H1 (cell line): ENCODE measurements around the gene ZNF608. TPM values are rescaled to one million over a fixed set of nuclear protein-coding genes. Genes with fewer than 3 reads are reported as not detected.

ENCODE experiments used
- CTCF ChIA-PET: fragments of 300-600 bp; sonication (Branson Sonifier 250); formaldehyde crosslinking; loops from one replicate; lab custom pipeline; 2021; ENCODE audit not compliant: partially characterized antibody; lab: Charles Lee
- POLR2A ChIA-PET: fragments of 300-600 bp; sonication (Branson Sonifier 250); formaldehyde crosslinking; loops from one replicate; lab custom pipeline; 2021; ENCODE audit warnings: inconsistent platforms; ENCODE audit not compliant: partially characterized antibody; lab: Charles Lee
- DNase-seq, 2 experiments: peaks; one replicate each; pipeline versions ENCODE4 v3.0.0 to v3.0.0-alpha.2; 2010 to 2022; ENCODE audit warnings: low spot score in 2 of 2, low read depth in 1 of 2, mixed read lengths in 1 of 2
- FAIRE-seq: peaks from 2 replicates; lab custom pipeline; 2011; peaks lifted over from hg19 to GRCh38; lab: Jason Lieb, UNC
- H2AFZ ChIP-seq: 2 replicates; pipeline ENCODE4 v1.8.1; 2012; ENCODE audit warnings: low read length, inconsistent platforms
- H2AK5ac ChIP-seq: 2 replicates; pipeline ENCODE4 v1.6.1; 2013; ENCODE audit warnings: low read depth, low read length
- H2BK120ac ChIP-seq: replicated peaks from 2 replicates; pipeline ENCODE3; 2013; ENCODE audit warnings: low read depth, low read length, inconsistent platforms
- H2BK12ac ChIP-seq: 2 replicates; pipeline ENCODE4 v1.6.1; 2013; ENCODE audit warnings: low read depth, low read length
- H2BK15ac ChIP-seq: 2 replicates; pipeline ENCODE4 v1.6.1; 2013; ENCODE audit warnings: low read length
- H2BK20ac ChIP-seq: 2 replicates; pipeline ENCODE4 v1.6.1; 2013; ENCODE audit warnings: low read length
- H2BK5ac ChIP-seq: 2 replicates; pipeline ENCODE4 v1.6.1; 2013; ENCODE audit warnings: low read depth, low read length
- H3K14ac ChIP-seq: 2 replicates; pipeline ENCODE4 v1.6.1; 2013; ENCODE audit warnings: inconsistent platforms; ENCODE audit not compliant: insufficient read length
- H3K18ac ChIP-seq: 2 replicates; pipeline ENCODE4 v1.6.1; 2013; ENCODE audit warnings: low read length; ENCODE audit errors: extremely low read depth
- H3K23ac ChIP-seq: 2 replicates; pipeline ENCODE4 v1.6.1; 2013; ENCODE audit warnings: inconsistent platforms; ENCODE audit not compliant: insufficient read length
- H3K23me2 ChIP-seq: 2 replicates; pipeline ENCODE4 v1.6.1; 2013; ENCODE audit warnings: low read depth, low read length
- H3K27ac ChIP-seq: 2 replicates; pipeline ENCODE4 v1.6.1; 2011; ENCODE audit warnings: low read depth, low read length, inconsistent platforms
- H3K27me3 ChIP-seq, 4 experiments: replicated peaks in 1 of 4; 1 replicate in 1 of 4; 2 replicates in 3 of 4; pipeline versions ENCODE4 v1.6.1 to v1.8.1; 2011 to 2013; ENCODE audit warnings: low read length in 3 of 4, mild to moderate bottlenecking in 3 of 4, inconsistent platforms in 2 of 4, mixed read lengths in 2 of 4, moderate library complexity in 1 of 4; ENCODE audit not compliant: control insufficient read depth in 3 of 4, insufficient read depth in 3 of 4; ENCODE audit errors: extremely low read depth in 1 of 4
- H3K36me3 ChIP-seq, 4 experiments: 2 replicates each; pipeline versions ENCODE4 v1.6.1 to v1.8.1; 2011 to 2013; ENCODE audit warnings: mild to moderate bottlenecking in 4 of 4, low read length in 3 of 4, moderate library complexity in 2 of 4, control low read depth in 1 of 4, inconsistent platforms in 1 of 4; ENCODE audit not compliant: insufficient read depth in 4 of 4, control insufficient read depth in 2 of 4
- H3K4ac ChIP-seq: replicated peaks from 2 replicates; pipeline ENCODE3; 2013; ENCODE audit warnings: low read length, low read depth, mixed read lengths, inconsistent platforms; ENCODE audit not compliant: insufficient read length
- H3K4me1 ChIP-seq, 4 experiments: replicated peaks in 1 of 4; 1 replicate in 1 of 4; 2 replicates in 3 of 4; pipeline versions ENCODE4 v1.6.1 to v1.8.1; 2011 to 2013; ENCODE audit warnings: low read length in 3 of 4, inconsistent platforms in 2 of 4, mixed read lengths in 1 of 4; ENCODE audit not compliant: insufficient read depth in 4 of 4, control insufficient read depth in 3 of 4
- H3K4me2 ChIP-seq, 2 experiments: 2 replicates each; pipeline versions ENCODE4 v1.6.1 to v1.8.1; 2011 to 2013; ENCODE audit warnings: low read depth in 2 of 2, low read length in 2 of 2, control low read depth in 1 of 2, inconsistent platforms in 1 of 2, mild to moderate bottlenecking in 1 of 2; ENCODE audit not compliant: insufficient read depth in 1 of 2
- H3K4me3 ChIP-seq, 4 experiments: fragments of 200-600, 300-600 bp in 1 of 4; sonication (generic), shearing (Covaris generic), sonication (Bioruptor Twin) in 1 of 4; 2 replicates each; pipeline versions ENCODE4 v1.5.1 to v1.8.1; 2011 to 2016; ENCODE audit warnings: low read length in 4 of 4, low read depth in 3 of 4, control low read depth in 2 of 4, inconsistent platforms in 2 of 4, mild to moderate bottlenecking in 2 of 4, mixed read lengths in 1 of 4, moderate library complexity in 1 of 4; ENCODE audit not compliant: insufficient read depth in 2 of 4; ENCODE audit errors: extremely low read depth in 1 of 4
- H3K56ac ChIP-seq: replicated peaks from 2 replicates; pipeline ENCODE3; 2013; ENCODE audit warnings: low read depth, mild to moderate bottlenecking, mixed read lengths, low read length, inconsistent platforms; ENCODE audit not compliant: insufficient read length
- H3K79me1 ChIP-seq: 2 replicates; pipeline ENCODE4 v1.6.1; 2013; ENCODE audit warnings: low read depth, low read length, control low read depth
- H3K79me2 ChIP-seq, 2 experiments: 2 replicates each; pipeline versions ENCODE4 v1.6.1 to v1.8.1; 2012 to 2013; ENCODE audit warnings: low read length in 2 of 2, mild to moderate bottlenecking in 2 of 2, inconsistent platforms in 1 of 2; ENCODE audit not compliant: insufficient read depth in 2 of 2, control insufficient read depth in 1 of 2
- H3K9ac ChIP-seq, 4 experiments: replicated peaks in 1 of 4; 1 replicate in 1 of 4; 2 replicates in 3 of 4; pipeline versions ENCODE4 v1.6.1 to v1.8.1; 2011 to 2013; ENCODE audit warnings: low read depth in 3 of 4, low read length in 3 of 4, control low read depth in 2 of 4, mild to moderate bottlenecking in 2 of 4, moderate library complexity in 2 of 4, inconsistent platforms in 1 of 4; ENCODE audit errors: extremely low read depth in 1 of 4
- H3K9me3 ChIP-seq, 2 experiments: 2 replicates each; pipeline versions ENCODE4 v1.6.1 to v1.8.1; 2012 to 2013; ENCODE audit warnings: mild to moderate bottlenecking in 2 of 2, moderate library complexity in 2 of 2, control low read depth in 1 of 2, inconsistent platforms in 1 of 2, low read depth in 1 of 2, low read length in 1 of 2, mixed read lengths in 1 of 2; ENCODE audit not compliant: insufficient read depth in 2 of 2
- H4K20me1 ChIP-seq, 2 experiments: replicated peaks in 1 of 2; 2 replicates each; pipeline versions ENCODE3 to v1.8.1; 2011 to 2013; ENCODE audit warnings: inconsistent platforms in 2 of 2, low read length in 2 of 2, mild to moderate bottlenecking in 1 of 2; ENCODE audit not compliant: insufficient read depth in 2 of 2, control insufficient read depth in 1 of 2
- H4K5ac ChIP-seq: 2 replicates; pipeline ENCODE4 v1.6.1; 2013; ENCODE audit warnings: low read length, low read depth, mixed read lengths, inconsistent platforms; ENCODE audit not compliant: insufficient read length
- H4K8ac ChIP-seq: 2 replicates; pipeline ENCODE4 v1.8.0; 2013; ENCODE audit warnings: mild to moderate bottlenecking, moderate library complexity, low read length, inconsistent platforms; ENCODE audit not compliant: insufficient read depth; ENCODE audit errors: extremely low read depth
- H4K91ac ChIP-seq: replicated peaks from 2 replicates; pipeline ENCODE3; 2013; ENCODE audit warnings: low read length, mixed read lengths, inconsistent platforms; ENCODE audit not compliant: insufficient read length
- EGR1 ChIP-seq: IDR thresholded peaks from 2 replicates; pipeline ENCODE4 v1.6.1; 2011; ENCODE audit warnings: low read depth, low read length, borderline replicate concordance
- GABPA ChIP-seq: IDR thresholded peaks from 2 replicates; pipeline ENCODE4 v1.6.1; 2011; ENCODE audit warnings: mild to moderate bottlenecking, low read length, moderate library complexity, borderline replicate concordance; ENCODE audit not compliant: insufficient read depth
- HDAC6 ChIP-seq: IDR thresholded peaks from one replicate; pipeline ENCODE4 v1.7.1; 2012; ENCODE audit warnings: low read depth, mild to moderate bottlenecking, inconsistent platforms, low read length, moderate library complexity
- JUN ChIP-seq: IDR thresholded peaks from 2 replicates; pipeline ENCODE4 v1.6.1; 2011; ENCODE audit warnings: low read depth, mild to moderate bottlenecking, improper control_type of control experiment, low read length
- KDM1A ChIP-seq: fragments of 200-600, 300-600 bp; sonication (generic); IDR thresholded peaks from 2 replicates; pipeline ENCODE4 v1.7.1; 2016; ENCODE audit warnings: mild to moderate bottlenecking, low read length, borderline replicate concordance
- NANOG ChIP-seq: IDR thresholded peaks from 2 replicates; pipeline ENCODE4 v1.6.1; 2011; ENCODE audit warnings: low read length, low read depth, mild to moderate bottlenecking, inconsistent platforms; ENCODE audit not compliant: insufficient read depth, poor library complexity, severe bottlenecking
- PHF8 ChIP-seq: fragments of 200-600 bp; sonication (generic); conservative IDR thresholded peaks from 2 replicates; pipeline ENCODE4 v1.7.1; 2012; ENCODE audit warnings: low read depth, mild to moderate bottlenecking, inconsistent platforms, low read length, moderate library complexity
- POLR2A ChIP-seq, 2 experiments: IDR thresholded peaks; 1 replicate in 1 of 2; 2 replicates in 1 of 2; pipeline ENCODE4 v1.6.1; 2011; ENCODE audit warnings: low read depth in 2 of 2, low read length in 2 of 2, mild to moderate bottlenecking in 2 of 2; ENCODE audit errors: control extremely low read depth in 1 of 2
- POU5F1 ChIP-seq: IDR thresholded peaks from 2 replicates; pipeline ENCODE4 v1.6.1; 2011; ENCODE audit warnings: low read depth, mild to moderate bottlenecking, low read length, moderate library complexity
- RAD21 ChIP-seq, 2 experiments: IDR thresholded peaks in 1 of 2; conservative IDR thresholded peaks in 1 of 2; 2 replicates each; pipeline ENCODE4 v1.6.1; 2011; ENCODE audit warnings: low read depth in 2 of 2, low read length in 2 of 2, improper control_type of control experiment in 1 of 2, inconsistent platforms in 1 of 2, mild to moderate bottlenecking in 1 of 2, moderate library complexity in 1 of 2
- SAP30 ChIP-seq: fragments of 300-600 bp; sonication (generic); IDR thresholded peaks from 2 replicates; pipeline ENCODE4 v1.7.1; 2012; ENCODE audit warnings: low read length, moderate library complexity, mild to moderate bottlenecking, inconsistent platforms; ENCODE audit not compliant: insufficient read depth, insufficient replicate concordance
- SP4 ChIP-seq: IDR thresholded peaks from 2 replicates; pipeline ENCODE4 v1.6.1; 2012; ENCODE audit warnings: low read length, inconsistent platforms
- WGBS, 2 experiments: shearing (Covaris generic) in 1 of 2; methylation state at CpG; one replicate each; pipeline versions ENCODE4 v1.1.6 to v1.1.7; 2013 to 2015; ENCODE audit warnings: low lambda C conversion rate in 2 of 2, mixed read lengths in 2 of 2, inconsistent platforms in 1 of 2, low coverage in 1 of 2, missing lambda C conversion rate in 1 of 2; ENCODE audit not compliant: insufficient replicate concordance in 2 of 2, insufficient coverage in 1 of 2, insufficient read length in 1 of 2; ENCODE audit errors: extremely low coverage in 1 of 2, missing lambda C conversion rate in 1 of 2; 5-methylcytosine and 5-hydroxymethylcytosine counted together
- polyA plus RNA-seq, 7 experiments: library from polyadenylated mRNA; depleted of rRNA in 3 of 7; stranded (reverse) in 5 of 7; unstranded in 2 of 7; fragments of >200 nt in 5 of 7; fragments of 200-250 nt in 2 of 7; gene quantifications; 1 replicate in 5 of 7; 2 replicates in 1 of 7; 4 replicates in 1 of 7; pipeline versions ENCODE4 v1.2.1 to v1.2.3, GENCODE V29; 2011 to 2013; ENCODE audit warnings: missing spikeins in 2 of 7, mixed read lengths in 2 of 7
- total RNA-seq: library from RNA; stranded (reverse); fragmentation: NEBNext Ultra II Directional; extraction: Animal tissue kit (Norgen Biotek cat#: 25700); gene quantifications from 2 replicates; pipeline ENCODE4 v1.2.1, GENCODE V29; 2021
- TF ChIP-seq, protein P1 (sequence below): IDR thresholded peaks from 2 replicates; pipeline ENCODE4 v1.6.1; 2011; ENCODE audit warnings: low read depth, mild to moderate bottlenecking, low read length; ENCODE audit not compliant: insufficient read depth

Gene ZNF608
- total and polyA plus RNA-seq, 2 of the 8 experiments (the other 6 are each of a cell fraction or from before 2014, with no cell fraction given): 17.2 to 40.8 TPM

DNA sequence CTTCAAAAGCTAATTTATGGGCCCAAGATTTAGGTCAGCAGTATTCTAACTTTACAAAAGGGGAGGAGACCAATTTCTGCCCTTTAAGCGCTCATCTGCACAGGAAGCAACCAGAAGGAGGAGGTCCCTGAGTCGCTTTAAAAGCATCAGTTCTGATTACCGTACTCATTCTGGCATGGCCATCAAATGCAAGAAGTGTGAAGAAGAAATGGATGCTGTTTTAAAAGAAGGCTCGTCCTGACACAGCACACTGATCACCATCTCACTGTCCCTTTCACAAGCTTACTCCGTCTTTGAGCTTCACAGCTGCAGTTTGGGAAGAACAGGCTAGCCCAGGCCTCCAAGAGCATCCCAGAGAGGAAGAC, 17.5 kb downstream of the ZNF608 start:
- Histone ChIP-seq H3K4me1 (peaks cover 0 to 10% (median 5%) of the 10 kb centered on the region in 4 experiments; a peak in 6 of 7 replicates), H4K5ac (no peak overlapping the region), H3K14ac (no peak overlapping the region), H3K18ac (no peak overlapping the region), H3K36me3 (no peaks in the 10 kb centered on the region), H3K4me3 (no peak overlapping the region), H2AFZ (no peak overlapping the region), H2AK5ac (no peak overlapping the region), H4K8ac (no peak overlapping the region), H3K27me3 (no peaks in the 10 kb centered on the region), H2BK5ac (no peak overlapping the region), H2BK12ac (peak overlapping the region; percentile 5; the same call in 1 of the 2 replicates), H2BK15ac (peak overlapping the region; percentile 24; the same call in 1 of the 2 replicates), H3K9ac (no peak overlapping the region), H3K23me2 (no peaks in the 10 kb centered on the region), H3K23ac (no peak overlapping the region), H3K79me2 (peaks cover 22 to 100% of the 10 kb centered on the region in 2 experiments), H3K27ac (no peak overlapping the region), H4K20me1 (peaks cover 2 to 4% of the 10 kb centered on the region in 2 experiments), H3K79me1 (peaks cover 4% of the 10 kb centered on the region; the same call in 1 of the 2 replicates), H3K56ac (no peak overlapping the region), H2BK20ac (no peak overlapping the region), H4K91ac (no peak overlapping the region), H2BK120ac (no peak overlapping the region), H3K9me3 (no peaks in the 10 kb centered on the region), H3K4me2 (no peak overlapping the region), H3K4ac (no peak overlapping the region)
- CTCF ChIA-PET: interaction anchor here (0.8 to 1.5 kb wide), 2 partner anchors 10 to 1058 kb away, joined by 3 read pairs; no protein-coding TSS in a partner anchor
- DNase-seq (no peak), FAIRE-seq (no peak)
- WGBS, 2 experiments: 87% methylated on average over 5 of the region's 5 CpGs; no CpG with 5 or more reads in 1 of the 2 experiments
- POLR2A ChIA-PET: interaction anchor here (1.3 kb wide), 1 partner anchor 22 kb away, joined by 4 read pairs; no protein-coding TSS in a partner anchor
- TF ChIP-seq POLR2A (IDR thresholded peaks at IDR 0.05; ENCODE audit: control extremely low read depth in 1 of 2, low read depth in 2 of 2, low read length in 2 of 2) (no peak), HDAC6 (no peak), KDM1A (no peak), JUN (no peak), GABPA (no peak), RAD21 (IDR thresholded peaks at IDR 0.05 in 1 of 2, conservative IDR thresholded peaks at IDR 0.05 in 1 of 2; ENCODE audit: low read depth in 2 of 2, low read length in 2 of 2) (no peak), POU5F1 (no peak), SAP30 (no peak), EGR1 (no peak), NANOG (no peak), PHF8 (no peak), SP4 (no peak)
- TF ChIP-seq, protein P1, sequence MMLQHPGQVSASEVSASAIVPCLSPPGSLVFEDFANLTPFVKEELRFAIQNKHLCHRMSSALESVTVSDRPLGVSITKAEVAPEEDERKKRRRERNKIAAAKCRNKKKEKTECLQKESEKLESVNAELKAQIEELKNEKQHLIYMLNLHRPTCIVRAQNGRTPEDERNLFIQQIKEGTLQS: no peak
